Heart left ventricle (tissue), 16 donors: ENCODE data around the gene DES. TPM values are rescaled to one million over a fixed set of nuclear protein-coding genes. Genes with fewer than 3 reads are reported as not detected.

Experiments used
- ATAC-seq, 4 donors: fragments of 200-7000 bp; cut with Tn5 transposase; one replicate each; pipeline ENCODE4 v1.9.1; 2020 to 2022; ENCODE audit warnings: moderate library complexity in 4 of 4, mild to moderate bottlenecking in 3 of 4, moderate number of reproducible peaks in 1 of 4
- DNase-seq, 5 donors: peaks; one replicate each; pipeline ENCODE4 v3.0.0-alpha.2; 2020
- H3K27ac ChIP-seq, 12 donors: fragments of 200-600 bp; sonication (generic) in 4 of 12; one replicate each; pipeline versions ENCODE4 v1.5.0 to v1.8.0; 2016 to 2022; ENCODE audit warnings: mild to moderate bottlenecking in 2 of 12
- H3K27me3 ChIP-seq, 9 donors: fragments of 200-600 bp; sonication (generic) in 2 of 9; one replicate each; pipeline versions ENCODE4 v1.5.1 to v1.8.0; 2016 to 2022; ENCODE audit warnings: mild to moderate bottlenecking in 3 of 9
- H3K36me3 ChIP-seq, 9 donors: fragments of 200-600 bp; sonication (generic) in 2 of 9; one replicate each; pipeline versions ENCODE4 v1.5.0 to v1.8.0; 2018 to 2022; ENCODE audit warnings: mild to moderate bottlenecking in 2 of 9
- H3K4me1 ChIP-seq, 12 donors: fragments of 200-600 bp; sonication (generic) in 4 of 12; one replicate each; pipeline versions ENCODE4 v1.5.0 to v1.8.0; 2016 to 2022; ENCODE audit warnings: mild to moderate bottlenecking in 3 of 12
- H3K4me3 ChIP-seq, 12 donors: fragments of 200-600 bp; sonication (generic) in 4 of 12; one replicate each; pipeline versions ENCODE4 v1.5.0 to v1.8.0; 2017 to 2022; ENCODE audit warnings: mild to moderate bottlenecking in 9 of 12, moderate library complexity in 4 of 12
- H3K9me3 ChIP-seq, 12 donors: fragments of 200-600 bp; sonication (generic) in 4 of 12; one replicate each; pipeline versions ENCODE4 v1.5.0 to v1.8.0; 2016 to 2022; ENCODE audit warnings: mild to moderate bottlenecking in 1 of 12
- CTCF ChIP-seq, 12 donors: fragments of 200-600 bp; sonication (generic) in 4 of 12; IDR thresholded peaks; one replicate each; pipeline versions ENCODE4 v1.5.0 to v1.8.0; 2018 to 2022; ENCODE audit warnings: antibody characterized with exemption in 12 of 12, mild to moderate bottlenecking in 5 of 12
- POLR2A ChIP-seq, 2 donors: fragments of 450-650 bp; IDR thresholded peaks; one replicate each; pipeline ENCODE4 v1.6.1; 2017; ENCODE audit warnings: antibody characterized with exemption in 2 of 2, mild to moderate bottlenecking in 2 of 2, moderate library complexity in 2 of 2
- WGBS, 4 donors: extraction: QIAGEN DNeasy Blood & Tissue Kit in 2 of 4; methylation state at CpG; one replicate each; pipeline versions ENCODE4 v1.1.5 to v1.1.7; 2013 to 2018; 5-methylcytosine and 5-hydroxymethylcytosine counted together
- intact Hi-C, 10 donors: fragments of 100-400 bp; cut with DNase I; formaldehyde crosslinking; loops; one replicate each; pipeline versions ENCODE4 v1.11.1 to v1.14.2; 2022
- polyA plus RNA-seq, 2 donors: library from polyadenylated mRNA; stranded (reverse); fragments of 200-250 nt; gene quantifications; one replicate each; pipeline ENCODE4 v1.2.3, GENCODE V29; 2013
- total RNA-seq, 9 donors: library from RNA; depleted of rRNA in 2 of 9; stranded (reverse); fragments of >200 nt in 2 of 9; fragmentation: NEBNext Ultra II Directional in 3 of 9; extraction: Animal tissue kit (Norgen Biotek cat#: 25700) in 3 of 9; gene quantifications; one replicate each; pipeline versions ENCODE4 v1.1.0 to v1.2.4, GENCODE V29; 2016 to 2023
- donor health status: ischemic (EF 13 %, LVEDD 7.1; RV severe dilation, severe dysfunction).
- donor health status: healthy with polysubstance abuse.
- donor health status: DM: no; HTN: yes; CAD: no.
- donor health status: DM: no; HTN: no; CAD: no.
- donor health status: ischemic (EF 25% LVEDD 6.9; RV normal size, moderate dysfunction).
- donor health status: ischemic (EF 25% LVEDD 5.7; RV mildly dilated, moderate dysfunction).
- donor health status: healthy.
- donor health status: DM: yes; HTN: yes; CAD: no.
- donor health status: ischemic (EF 35%, LVEDD 5.7; RV mildly dilated, moderate dysfunction).
- donor health status: nonischemic (EF 11% LVEDD 7.7; RV severe dilation, severe dysfunction).
- donor health status: DM: yes; HTN: yes; CAD: no.
- donor health status: PGD.
- donor health status: ischemic (EF 29% LVEDD 5.4; RV normal size, mild dysfunction).
- donor health status: nonischemic (EF 23%, LVEDD 6.1; RV moderate dilation, normal function).

The DES gene
- total and polyA plus RNA-seq, 11 donors, result 9,618 to 28,674 (median 17,979) TPM

- DNase-seq (no peak), ATAC-seq (no peak)
- no peaks in the 10 kb centered on the region for H3K9me3 ChIP-seq
- intact Hi-C loops, result loop anchor here in 1 of 10 donors (10.0 kb wide), 1 partner anchor 212 kb away; no protein-coding TSS in a partner anchor
- peak overlapping the region; percentile 15 to 80 (median 63) for H3K4me3 ChIP-seq
- H3K4me1 ChIP-seq, result peaks cover 0 to 16% (median 0%) of the 10 kb centered on the region in 12 donors
- peaks cover 0 to 73% (median 34%) of the 10 kb centered on the region in 9 donors for H3K36me3 ChIP-seq
- TF ChIP-seq CTCF (IDR thresholded peaks at IDR 0.05) (no peak), POLR2A (IDR thresholded peaks at IDR 0.05) (no peak)
- H3K27ac ChIP-seq, result peak overlapping the region in 11 of 12 donors; percentile 58 to 99 (median 96)
- 38 to 60% (median 49%) methylated on average over 8 of the region's 8 CpGs for WGBS, 4 donors
- H3K27me3 ChIP-seq, result peaks cover 0 to 20% (median 12%) of the 10 kb centered on the region in 9 donors
These were observed 4.9 kb downstream of the DES start for GRCh38 chr2:219422952-219423534.

- WGBS, 4 donors, result 52 to 58% (median 53%) methylated on average over 12 to 14 of the region's 14 CpGs
- Histone ChIP-seq H3K4me1 (peaks cover 0 to 15% (median 0%) of the 10 kb centered on the region in 12 donors), H3K4me3 (peak overlapping the region in 11 of 12 donors; percentile 35 to 80 (median 64)), H3K27ac (peak overlapping the region in 10 of 12 donors; percentile 64 to 99 (median 96)), H3K9me3 (no peaks in the 10 kb centered on the region), H3K36me3 (peaks cover 0 to 73% (median 34%) of the 10 kb centered on the region in 9 donors), H3K27me3 (peaks cover 0 to 12% (median 7%) of the 10 kb centered on the region in 9 donors)
- ATAC-seq (no peak), DNase-seq (no peak)
- TF ChIP-seq POLR2A (IDR thresholded peaks at IDR 0.05), result peak; percentile 20 to 23
- TF ChIP-seq CTCF (IDR thresholded peaks at IDR 0.05), result no peak
- intact Hi-C loops, result loop anchor here in 1 of 10 donors (10.0 kb wide), 1 partner anchor 211 kb away; no protein-coding TSS in a partner anchor
These were observed 5.6 kb downstream of the DES start for GRCh38 chr2:219423652-219424377.

DNA sequence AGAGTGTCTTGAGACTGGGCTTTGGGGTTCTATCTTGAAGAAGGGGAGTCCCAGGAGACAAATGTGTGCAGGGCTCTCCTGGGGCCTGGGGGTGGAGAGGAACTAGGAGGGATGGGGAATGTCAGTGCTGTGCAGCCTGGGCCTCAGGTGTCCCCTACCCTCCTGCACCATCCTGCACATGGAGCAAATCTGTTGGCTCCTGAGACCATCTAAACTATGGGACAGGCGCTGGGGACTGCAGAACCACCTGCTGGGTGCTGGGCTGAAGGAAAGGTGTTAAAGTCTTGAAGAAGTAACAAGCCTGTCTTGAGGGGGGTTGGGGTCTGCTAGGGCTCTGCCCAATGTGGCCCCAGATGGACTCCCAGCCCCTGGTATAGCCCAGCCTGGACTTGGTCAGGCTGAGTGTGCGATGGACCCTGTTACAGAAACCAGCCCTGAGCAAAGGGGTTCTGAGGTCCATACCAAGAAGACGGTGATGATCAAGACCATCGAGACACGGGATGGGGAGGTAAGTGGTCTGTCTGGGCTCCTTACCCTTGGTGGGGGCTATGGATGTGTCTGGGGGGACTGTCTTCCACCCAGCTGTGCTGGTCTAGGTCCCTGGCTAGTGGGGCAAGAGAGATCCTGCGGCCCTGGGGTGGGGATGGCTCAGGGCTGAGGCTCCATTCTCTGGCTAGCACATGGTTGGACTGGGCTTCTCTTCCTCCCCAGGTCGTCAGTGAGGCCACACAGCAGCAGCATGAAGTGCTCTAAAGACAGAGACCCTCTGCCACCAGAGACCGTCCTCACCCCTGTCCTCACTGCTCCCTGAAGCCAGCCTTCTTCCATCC lies 7.3 kb downstream of the DES start:
- intact Hi-C loops, result loop anchor here in 1 of 10 donors (10.0 kb wide), 1 partner anchor 209 kb away; no protein-coding TSS in a partner anchor
- H3K9me3 ChIP-seq, result no peaks in the 10 kb centered on the region
- 63 to 87% (median 79%) methylated on average over 8 of the region's 8 CpGs for WGBS, 4 donors
- peaks cover 0 to 20% (median 0%) of the 10 kb centered on the region in 12 donors for H3K4me1 ChIP-seq
- ATAC-seq, result peak in 2 of 4 donors; percentile 2 to 8
- TF ChIP-seq POLR2A (IDR thresholded peaks at IDR 0.05) (no peak), CTCF (IDR thresholded peaks at IDR 0.05) (no peak)
- peaks cover 0 to 4% (median 0%) of the 10 kb centered on the region in 9 donors for H3K27me3 ChIP-seq
- H3K4me3 ChIP-seq, result peak overlapping the region in 2 of 12 donors; percentile 75 to 80
- DNase-seq, result no peak
- H3K36me3 ChIP-seq, result peaks cover 0 to 70% (median 33%) of the 10 kb centered on the region in 9 donors
- peak overlapping the region in 10 of 12 donors; percentile 8 to 99 (median 96) for H3K27ac ChIP-seq
